Ovary (tissue), 9 donors: ENCODE measurements around the gene MAB21L3. TPM values are rescaled to one million over a fixed set of nuclear protein-coding genes. Genes with fewer than 3 reads are reported as not detected.
"Not testable (repeated sequence)": the region's sequence is repeated elsewhere in the genome, so short reads cannot be mapped to it uniquely, and the experiment has no call there.

Experiments
- DNase-seq, 5 donors: peaks; one replicate each; pipeline ENCODE4 v3.0.0-alpha.2; 2019 to 2020
- H3K27ac ChIP-seq, 2 donors: fragments of 200-600 bp; one replicate each; pipeline versions ENCODE4 v1.5.1 to v1.8.0; 2019 to 2022
- H3K27me3 ChIP-seq: fragments of 200-600 bp; one replicate; pipeline ENCODE4 v1.8.0; 2022
- H3K36me3 ChIP-seq: fragments of 200-600 bp; sonication (generic); one replicate; pipeline ENCODE4 v1.5.1; 2019
- H3K4me1 ChIP-seq: one replicate; pipeline ENCODE4 v1.8.1; 2013; ENCODE audit warnings: mild to moderate bottlenecking, moderate library complexity; ENCODE audit not compliant: insufficient read depth
- H3K4me3 ChIP-seq: fragments of 200-600 bp; sonication (generic); one replicate; pipeline ENCODE4 v1.5.1; 2017
- H3K9me3 ChIP-seq, 2 donors: fragments of 200-600 bp in 1 of 2; sonication (generic) in 1 of 2; one replicate each; pipeline versions ENCODE4 v1.5.1 to v1.8.1; 2013 to 2019; ENCODE audit warnings: mild to moderate bottlenecking in 1 of 2, moderate library complexity in 1 of 2
- CTCF ChIP-seq, 3 donors: fragments of 450-650 bp in 2 of 3; fragments of 200-600 bp in 1 of 3; IDR thresholded peaks; one replicate each; pipeline versions ENCODE4 v1.5.1 to v1.8.0; 2016 to 2022; ENCODE audit warnings: antibody characterized with exemption in 3 of 3, mild to moderate bottlenecking in 1 of 3
- EP300 ChIP-seq: sonication (generic); formaldehyde crosslinking; IDR thresholded peaks from one replicate; pipeline ENCODE4 v1.6.1; 2017; ENCODE audit warnings: antibody characterized with exemption
- POLR2A ChIP-seq: fragments of 450-650 bp; IDR thresholded peaks from one replicate; pipeline ENCODE4 v1.6.1; 2017; ENCODE audit warnings: antibody characterized with exemption, mild to moderate bottlenecking, moderate library complexity
- WGBS, 3 donors: extraction: QIAGEN DNeasy Blood & Tissue Kit in 1 of 3; methylation state at CpG; one replicate each; pipeline versions ENCODE4 v1.1.5 to v1.1.7; 2013 to 2017; 5-methylcytosine and 5-hydroxymethylcytosine counted together
- intact Hi-C, 4 donors: fragments of 100-400 bp; cut with DNase I; formaldehyde crosslinking; loops; one replicate each; pipeline versions ENCODE4 v1.11.0 to v1.15.1; 2022 to 2023
- polyA plus RNA-seq, 2 donors: library from polyadenylated mRNA; stranded (reverse); fragments of 200-250 nt in 1 of 2; fragments of 350-450 nt in 1 of 2; fragmentation: Illumina TruSeq in 1 of 2; extraction: RNeasy Lipid Tissue Mini Kit (QIAGEN cat#74804) in 1 of 2; gene quantifications; one replicate each; pipeline ENCODE4 v1.2.3, GENCODE V29; 2013 to 2014
- total RNA-seq, 7 donors: library from RNA; depleted of rRNA in 2 of 7; stranded (reverse); fragments of >200 nt in 2 of 7; fragmentation: NEBNext Ultra II Directional in 3 of 7; extraction: Animal tissue kit (Norgen Biotek cat#: 25700) in 3 of 7; gene quantifications; one replicate each; pipeline versions ENCODE4 v1.1.0 to v1.2.4, GENCODE V29; 2016 to 2023
- donor health status: DM: no; HTN: no; CAD: no; lungs with moderate emphysema.
- donor health status: DM: no; HTN: no; CAD: no.
- donor health status: Bipolar disorder and iron deficiency.
- donor health status: DM: yes; HTN: yes; CAD: no.
- donor health status: DM: no; HTN: no; CAD: no.
- donor health status: DM: yes; HTN: yes; CAD: no.

The MAB21L3 gene
- total and polyA plus RNA-seq, 9 donors: not detected

DNA sequence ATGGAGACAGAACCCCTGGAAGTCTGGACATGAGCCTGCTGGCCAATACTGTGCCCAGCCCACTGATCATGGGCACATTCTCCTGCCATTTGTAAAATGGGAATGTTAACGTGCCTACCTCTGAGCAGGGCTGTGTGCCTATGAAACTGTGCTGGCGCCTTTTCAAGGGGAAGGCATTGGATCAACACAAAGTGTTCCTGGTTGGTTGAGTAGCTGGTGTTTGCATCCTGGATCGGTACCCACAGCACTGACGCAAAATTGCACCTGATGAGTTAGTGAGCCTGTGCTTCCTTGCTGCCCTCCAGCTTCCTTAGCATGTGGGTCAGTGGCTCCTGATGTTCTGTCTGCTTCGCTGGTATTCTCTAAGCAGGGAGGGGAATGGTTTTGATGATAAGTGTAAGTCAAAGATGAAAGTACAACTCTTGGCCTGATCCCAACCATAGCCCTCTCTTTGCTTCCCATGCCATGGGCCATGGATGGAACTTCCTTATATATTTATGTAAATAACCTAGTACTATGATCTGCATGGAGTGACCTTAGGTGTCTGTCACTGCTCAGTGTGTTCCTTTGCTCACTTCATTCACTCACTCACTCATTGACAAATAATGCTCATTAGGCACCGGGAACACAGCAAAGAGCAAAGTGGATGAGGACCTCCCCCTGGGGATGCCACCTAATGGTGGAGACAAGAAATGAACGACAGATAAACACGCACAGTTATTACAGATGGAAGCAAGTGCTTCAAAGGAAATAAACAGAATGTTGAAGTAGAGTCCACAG is 22.7 kb downstream of the MAB21L3 start:
- TF ChIP-seq POLR2A: no peak
- Histone ChIP-seq H3K4me1 (no peaks in the 10 kb centered on the region), H3K9me3 (no peaks in the 10 kb centered on the region), H3K36me3 (no peaks in the 10 kb centered on the region), H3K27ac (no peak overlapping the region), H3K4me3 (no peak overlapping the region), H3K27me3 (no peaks in the 10 kb centered on the region)
- WGBS, 3 donors: 64 to 71% (median 68%) methylated on average over 8 of the region's 8 CpGs
- DNase-seq: no peak
- intact Hi-C loops: loop anchor here in 1 of 4 donors (5.0 kb wide), 1 partner anchor 363 kb away; no protein-coding TSS in a partner anchor

DNA sequence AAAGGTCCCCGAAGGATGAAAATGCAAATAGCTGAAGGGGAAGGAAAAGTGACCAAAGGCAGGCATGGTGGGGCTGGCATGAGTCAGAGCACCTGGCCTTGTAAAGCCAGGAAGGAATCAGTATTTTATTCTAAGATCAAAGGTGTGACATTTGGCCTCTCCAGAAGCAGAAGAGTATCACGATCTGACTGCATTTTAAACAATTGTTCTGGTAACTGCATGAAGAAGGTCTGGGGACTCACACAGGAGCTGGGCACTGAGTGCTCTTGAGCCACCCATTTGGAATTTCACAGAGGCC is 23.2 kb downstream of the MAB21L3 start:
- no peak overlapping the region for H3K27ac ChIP-seq
- no peaks in the 10 kb centered on the region for H3K4me1 ChIP-seq
- 42 to 50% (median 45%) methylated on average over 2 of the region's 2 CpGs for WGBS, 3 donors
- no peaks in the 10 kb centered on the region for H3K36me3 ChIP-seq
- no peaks in the 10 kb centered on the region for H3K9me3 ChIP-seq
- TF ChIP-seq EP300 (no peak), POLR2A (no peak), CTCF (IDR thresholded peaks at IDR 0.05) (no peak)
- no peak overlapping the region for H3K4me3 ChIP-seq
- no peaks in the 10 kb centered on the region for H3K27me3 ChIP-seq
- intact Hi-C loops: loop anchor here in 1 of 4 donors (5.0 kb wide), 1 partner anchor 363 kb away; no protein-coding TSS in a partner anchor
- DNase-seq: no peak

DNA sequence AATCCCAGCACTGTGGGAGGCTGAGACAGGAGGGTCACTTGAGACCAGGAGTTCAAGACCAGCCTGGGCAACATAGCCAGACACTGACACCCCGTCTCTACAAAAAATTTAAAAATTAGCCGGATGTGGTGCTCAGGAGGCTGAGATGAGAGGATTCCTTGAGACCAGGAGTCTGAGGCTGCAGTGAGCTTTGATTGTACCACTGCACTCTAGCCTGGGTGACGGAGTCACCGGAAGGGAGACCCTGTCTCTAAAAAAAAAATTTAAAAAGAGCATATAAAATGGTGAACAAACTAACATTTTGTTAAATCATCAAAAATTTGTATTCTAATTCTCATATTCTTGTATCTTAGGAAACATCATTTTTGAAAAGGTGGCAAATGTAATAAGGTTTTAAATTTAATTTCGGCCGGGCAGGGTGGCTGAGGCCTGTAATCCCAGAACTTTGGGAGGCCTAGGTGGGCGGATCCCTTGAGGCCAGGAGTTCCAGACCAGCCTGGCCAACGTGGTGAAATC is 27.1 kb downstream of the MAB21L3 start:
- no peak for DNase-seq
- Histone ChIP-seq H3K27ac (no peak overlapping the region), H3K4me3 (no peak overlapping the region), H3K36me3 (no peaks in the 10 kb centered on the region), H3K27me3 (no peaks in the 10 kb centered on the region), H3K4me1 (no peaks in the 10 kb centered on the region), H3K9me3 (no peaks in the 10 kb centered on the region)
- 92 to 94% (median 93%) methylated on average over 8 of the region's 8 CpGs for WGBS, 3 donors
- TF ChIP-seq POLR2A (no peak), EP300 (no peak), CTCF (IDR thresholded peaks at IDR 0.05) (no peak)
- intact Hi-C loops: no loop called here

GRCh38 chr1:116139592-116140134 is 28.5 kb downstream of the MAB21L3 start:
- H3K27ac ChIP-seq: no peak overlapping the region
- no peaks in the 10 kb centered on the region for H3K36me3 ChIP-seq
- intact Hi-C loops: loop anchor here in 1 of 4 donors (5.0 kb wide), 1 partner anchor 348 kb away; no protein-coding TSS in a partner anchor
- no peaks in the 10 kb centered on the region for H3K4me1 ChIP-seq
- 84 to 91% (median 85%) methylated on average over 6 of the region's 6 CpGs for WGBS, 3 donors
- no peak for DNase-seq
- no peaks in the 10 kb centered on the region for H3K27me3 ChIP-seq
- TF ChIP-seq EP300: no peak
- no peak for TF ChIP-seq POLR2A
- no peak for TF ChIP-seq CTCF (IDR thresholded peaks at IDR 0.05)
- H3K9me3 ChIP-seq: no peaks in the 10 kb centered on the region
- no peak overlapping the region for H3K4me3 ChIP-seq

GRCh38 chr1:116144151-116144550 is 33.0 kb downstream of the MAB21L3 start:
- intact Hi-C loops: loop anchor here in 1 of 4 donors (5.0 kb wide), 1 partner anchor 343 kb away; no protein-coding TSS in a partner anchor
- no peak for DNase-seq
- H3K9me3 ChIP-seq: no peaks in the 10 kb centered on the region
- no peaks in the 10 kb centered on the region for H3K36me3 ChIP-seq
- WGBS, 3 donors: 61 to 75% (median 63%) methylated on average over 1 of the region's 1 CpG
- no peak overlapping the region for H3K4me3 ChIP-seq
- no peaks in the 10 kb centered on the region for H3K27me3 ChIP-seq
- TF ChIP-seq CTCF (IDR thresholded peaks at IDR 0.05): no peak
- TF ChIP-seq POLR2A: no peak
- TF ChIP-seq EP300: no peak
- no peaks in the 10 kb centered on the region for H3K4me1 ChIP-seq
- H3K27ac ChIP-seq: no peak overlapping the region

GRCh38 chr1:116146447-116147113 is 35.4 kb downstream of the MAB21L3 start:
- not testable (repeated sequence) for H3K27me3 ChIP-seq, H3K4me3 ChIP-seq, DNase-seq, H3K36me3 ChIP-seq, H3K4me1 ChIP-seq, H3K27ac ChIP-seq, H3K9me3 ChIP-seq
- intact Hi-C loops: loop anchor here in 2 of 4 donors (5.0 kb wide), 2 partner anchors 346 to 351 kb away; no protein-coding TSS in a partner anchor
- WGBS, 3 donors: 91 to 97% (median 93%) methylated on average over 33 to 37 of the region's 37 CpGs
